Glutamatergic neuron (in vitro differentiated cells): ENCODE results near the gene PUS10. TPM values are rescaled to one million over a fixed set of nuclear protein-coding genes. Genes with fewer than 3 reads are reported as not detected.
"Not testable (repeated sequence)": the region's sequence is repeated elsewhere in the genome, so short reads cannot be mapped to it uniquely, and the experiment has no call there.

Experiments
- DNase-seq: peaks from one replicate; pipeline ENCODE4 v3.0.0; 2022
- H3K27ac Mint-ChIP-seq: one replicate; pipeline ENCODE4 v1.8.0; 2020; ENCODE audit warnings: mild to moderate bottlenecking, mixed read lengths, inconsistent platforms; ENCODE audit not compliant: unreplicated experiment
- H3K27me3 Mint-ChIP-seq: one replicate; pipeline ENCODE4 v1.8.0; 2020; ENCODE audit warnings: mild to moderate bottlenecking, moderate library complexity, mixed read lengths, inconsistent platforms; ENCODE audit not compliant: unreplicated experiment
- H3K36me3 Mint-ChIP-seq: one replicate; pipeline ENCODE4 v1.8.0; 2020; ENCODE audit warnings: mild to moderate bottlenecking, mixed read lengths, inconsistent platforms; ENCODE audit not compliant: unreplicated experiment
- H3K4me1 Mint-ChIP-seq: one replicate; pipeline ENCODE4 v1.8.0; 2020; ENCODE audit warnings: mild to moderate bottlenecking, low read depth, mixed read lengths, inconsistent platforms; ENCODE audit not compliant: unreplicated experiment
- H3K4me3 Mint-ChIP-seq: one replicate; pipeline ENCODE4 v1.8.0; 2020; ENCODE audit warnings: mild to moderate bottlenecking, mixed read lengths, inconsistent platforms; ENCODE audit not compliant: unreplicated experiment
- H3K9me3 Mint-ChIP-seq: one replicate; pipeline ENCODE4 v1.8.0; 2020; ENCODE audit warnings: mild to moderate bottlenecking, moderate library complexity, mixed read lengths, inconsistent platforms; ENCODE audit not compliant: unreplicated experiment
- CTCF ChIP-seq: fragments of 200-600 bp; sonication (generic); IDR thresholded peaks from one replicate; pipeline ENCODE4 v1.5.0; 2021; ENCODE audit not compliant: partially characterized antibody, unreplicated experiment
- total RNA-seq: library from RNA; stranded (reverse); fragmentation: NEBNext Ultra II Directional; extraction: Animal tissue kit (Norgen Biotek cat#: 25700); gene quantifications from one replicate; pipeline ENCODE4 v1.2.1, GENCODE V29; 2021; ENCODE audit not compliant: unreplicated experiment

The PUS10 gene
- total RNA-seq, 1 donor from 2014 or later: 2.5 TPM

DNA sequence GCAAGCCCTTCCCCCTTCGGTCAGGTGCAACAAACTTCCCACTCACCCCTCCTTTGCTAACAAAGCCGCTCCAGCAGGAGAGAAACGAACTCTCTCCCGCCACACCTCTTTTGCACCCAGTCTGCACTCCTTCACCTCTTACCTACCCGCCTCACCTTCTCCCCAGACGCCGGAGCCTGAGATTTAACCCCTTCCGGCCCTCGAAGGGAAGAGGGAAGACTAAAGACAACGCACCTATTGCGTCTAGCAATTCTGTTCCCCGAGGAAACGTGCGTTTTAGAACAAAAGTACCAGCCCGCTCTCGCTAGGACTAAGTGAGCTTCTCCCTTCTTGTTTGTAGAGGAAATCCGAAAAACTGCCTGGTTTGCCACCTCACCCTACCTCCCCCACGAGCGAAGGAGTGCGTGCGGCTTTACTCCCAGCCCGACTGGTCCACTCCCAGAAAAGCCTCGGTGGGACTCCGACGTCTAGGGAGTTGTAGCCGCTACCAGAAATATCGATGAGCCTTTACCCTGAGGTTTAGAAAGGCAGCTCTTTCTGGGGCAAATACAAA is 976 bp downstream of the PUS10 start:
- Mint-ChIP-seq H3K9me3 (peaks cover 1% of the 10 kb centered on the region), H3K27ac (peak overlapping the region; percentile 92), H3K36me3 (no peaks in the 10 kb centered on the region), H3K4me1 (peaks cover 2% of the 10 kb centered on the region), H3K4me3 (peak overlapping the region; percentile 98), H3K27me3 (no peaks in the 10 kb centered on the region)
- no peak for TF ChIP-seq CTCF
- DNase-seq: peak; percentile 51

- DNase-seq: no peak
- peak overlapping the region; percentile 98 for H3K4me3 Mint-ChIP-seq
These were observed 1.6 kb downstream of the PUS10 start for GRCh38 chr2:61016392-61017002.

GRCh38 chr2:61015976-61016375 is 2.1 kb downstream of the PUS10 start:
- H3K27ac Mint-ChIP-seq: no peak overlapping the region
- H3K27me3 Mint-ChIP-seq: no peaks in the 10 kb centered on the region
- H3K9me3 Mint-ChIP-seq: peaks cover 1% of the 10 kb centered on the region
- TF ChIP-seq CTCF: no peak
- no peaks in the 10 kb centered on the region for H3K36me3 Mint-ChIP-seq
- peak overlapping the region; percentile 98 for H3K4me3 Mint-ChIP-seq
- DNase-seq: no peak
- peaks cover 2% of the 10 kb centered on the region for H3K4me1 Mint-ChIP-seq

More at GRCh38 chr2:61016392-61017002, 1.6 kb downstream of the PUS10 start:
- TF ChIP-seq CTCF: no peak
- Mint-ChIP-seq H3K36me3 (no peaks in the 10 kb centered on the region), H3K27me3 (no peaks in the 10 kb centered on the region), H3K9me3 (peaks cover 1% of the 10 kb centered on the region), H3K4me1 (peaks cover 2% of the 10 kb centered on the region), H3K27ac (peak overlapping the region; percentile 77)

DNA sequence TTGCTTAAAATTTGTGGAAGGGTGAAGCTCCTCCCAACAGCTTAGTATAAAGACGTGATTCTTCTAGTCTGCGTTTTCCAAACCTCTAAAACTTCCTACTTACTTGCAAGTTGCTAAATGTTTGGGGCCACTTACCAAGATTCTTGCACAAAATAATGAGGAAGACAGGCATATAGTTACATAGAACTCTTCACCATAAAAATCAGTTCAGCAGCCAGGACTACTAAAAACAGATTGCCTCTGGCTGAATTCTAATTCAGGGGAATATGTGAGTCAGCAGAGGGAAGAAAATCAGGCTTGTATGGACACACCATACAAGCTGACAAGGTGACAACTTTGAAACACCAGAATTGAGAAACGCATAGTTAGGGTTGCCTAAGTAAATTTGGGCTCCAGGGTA is 3.3 kb downstream of the PUS10 start:
- H3K27me3 Mint-ChIP-seq: no peaks in the 10 kb centered on the region
- H3K27ac Mint-ChIP-seq: no peak overlapping the region
- DNase-seq: no peak
- peaks cover 2% of the 10 kb centered on the region for H3K4me1 Mint-ChIP-seq
- no peak overlapping the region for H3K4me3 Mint-ChIP-seq
- no peaks in the 10 kb centered on the region for H3K36me3 Mint-ChIP-seq
- H3K9me3 Mint-ChIP-seq: peaks cover 1% of the 10 kb centered on the region
- no peak for TF ChIP-seq CTCF

DNA sequence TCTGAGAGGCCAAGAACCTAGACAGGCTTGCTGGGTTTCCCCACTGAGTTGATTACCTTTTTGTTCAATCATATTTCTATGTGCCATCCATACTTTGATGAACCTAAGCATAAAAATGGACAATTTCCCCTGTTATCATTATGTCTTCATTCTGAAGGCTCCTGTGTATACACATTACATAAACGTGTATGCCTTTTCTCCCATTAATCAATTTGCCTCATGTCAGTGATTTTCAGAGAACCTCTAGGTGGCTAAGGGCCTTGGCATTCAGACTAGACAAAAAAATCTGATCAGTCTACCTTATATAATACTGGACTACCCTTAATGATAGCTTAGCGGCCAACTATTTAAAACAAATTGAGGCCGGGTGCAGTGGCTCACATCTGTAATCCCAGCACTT is 4.7 kb downstream of the PUS10 start:
- H3K27ac Mint-ChIP-seq: no peak overlapping the region
- no peak for TF ChIP-seq CTCF
- H3K4me3 Mint-ChIP-seq: no peak overlapping the region
- H3K9me3 Mint-ChIP-seq: peaks cover 1% of the 10 kb centered on the region
- DNase-seq: no peak
- no peaks in the 10 kb centered on the region for H3K4me1 Mint-ChIP-seq
- no peaks in the 10 kb centered on the region for H3K27me3 Mint-ChIP-seq
- no peaks in the 10 kb centered on the region for H3K36me3 Mint-ChIP-seq

- not testable (repeated sequence) for DNase-seq, H3K36me3 Mint-ChIP-seq, H3K27ac Mint-ChIP-seq, H3K4me1 Mint-ChIP-seq, H3K4me3 Mint-ChIP-seq, H3K27me3 Mint-ChIP-seq, H3K9me3 Mint-ChIP-seq
These were observed 5.8 kb downstream of the PUS10 start for GRCh38 chr2:61012303-61012702.
